Measurements from ENCODE around the gene KSR1. TPM values are rescaled to one million over a fixed set of nuclear protein-coding genes. Genes with fewer than 3 reads are reported as not detected.

Gene KSR1
- polyA plus RNA-seq, 1 donor from 2014 or later, result 9.2 TPM

DNA sequence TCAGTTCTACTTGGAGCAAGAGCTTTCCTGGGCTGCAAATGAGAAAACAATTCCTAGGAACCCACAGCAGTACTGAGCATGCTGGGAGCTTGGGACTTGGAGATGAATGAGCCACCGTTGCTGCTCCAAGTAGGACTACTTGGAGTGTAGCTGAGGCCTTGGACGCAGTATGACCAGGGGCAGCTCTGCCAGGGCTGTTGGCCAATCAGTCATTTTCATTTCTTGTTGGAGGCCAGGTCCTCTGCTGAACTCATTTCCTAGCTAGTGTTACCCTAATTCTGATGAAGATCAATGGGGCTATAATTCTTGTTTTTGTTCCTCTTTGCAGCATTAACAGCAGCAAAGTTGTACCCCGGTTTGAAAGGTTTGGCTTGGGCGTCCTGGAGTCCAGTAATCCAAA, 166.7 kb downstream of the KSR1 start:
- Histone ChIP-seq H3K9me3 (ENCODE audit: low read length) (no peaks in the 10 kb centered on the region), H3F3A (ENCODE audit: insufficient read depth, low read length, poor library complexity, severe bottlenecking) (no peaks in the 10 kb centered on the region), H3K27ac (ENCODE audit: low read length) (no peak overlapping the region), H3K36me3 (ENCODE audit: insufficient read depth, low read length) (no peaks in the 10 kb centered on the region), H2AFZ (ENCODE audit: low read depth, low read length) (no peak overlapping the region), H3K4me2 (ENCODE audit: low read length) (no peak overlapping the region), H3K79me2 (replicated peaks; ENCODE audit: insufficient read depth, low read length) (no peaks in the 10 kb centered on the region), H3K4me3 (ENCODE audit: low read length) (no peak overlapping the region), H4K20me1 (ENCODE audit: insufficient read depth) (no peaks in the 10 kb centered on the region), H3K9me2 (ENCODE audit: insufficient read depth, low read length) (no peaks in the 10 kb centered on the region), H3K9ac (ENCODE audit: low read length) (no peak overlapping the region), H3K27me3 (ENCODE audit: insufficient read depth, low read depth, low read length) (no peaks in the 10 kb centered on the region)
- TF ChIP-seq EZH2 (IDR thresholded peaks at IDR 0.05; ENCODE audit: borderline replicate concordance, insufficient read depth, low read length, poor library complexity, severe bottlenecking) (no peak), EP300 (conservative IDR thresholded peaks at IDR 0.05; ENCODE audit: poor library complexity, severe bottlenecking) (no peak), MXI1 (conservative IDR thresholded peaks at IDR 0.05; ENCODE audit: poor library complexity, severe bottlenecking) (no peak), CTCF (IDR thresholded peaks at IDR 0.05; ENCODE audit: poor library complexity, severe bottlenecking) (no peak), SMC3 (conservative IDR thresholded peaks at IDR 0.05; ENCODE audit: poor library complexity) (no peak), POLR2AphosphoS5 (IDR thresholded peaks at IDR 0.05) (no peak)

- Histone ChIP-seq H4K20me1 (ENCODE audit: insufficient read depth) (no peaks in the 10 kb centered on the region), H3F3A (ENCODE audit: insufficient read depth, low read length, poor library complexity, severe bottlenecking) (no peaks in the 10 kb centered on the region), H3K27me3 (ENCODE audit: insufficient read depth, low read depth, low read length) (no peaks in the 10 kb centered on the region), H3K9me3 (ENCODE audit: low read length) (no peaks in the 10 kb centered on the region), H3K4me3 (ENCODE audit: low read length) (no peak overlapping the region), H3K9me2 (ENCODE audit: insufficient read depth, low read length) (no peaks in the 10 kb centered on the region), H3K79me2 (replicated peaks; ENCODE audit: insufficient read depth, low read length) (no peaks in the 10 kb centered on the region), H3K36me3 (ENCODE audit: insufficient read depth, low read length) (no peaks in the 10 kb centered on the region), H3K4me2 (ENCODE audit: low read length) (no peak overlapping the region), H2AFZ (ENCODE audit: low read depth, low read length) (no peak overlapping the region), H3K9ac (ENCODE audit: low read length) (no peak overlapping the region), H3K27ac (ENCODE audit: low read length) (no peak overlapping the region)
- no peak for TF ChIP-seq SMC3 (conservative IDR thresholded peaks at IDR 0.05; ENCODE audit: poor library complexity)
Observed at GRCh38 chr17:27623614-27624013, 167.4 kb downstream of the KSR1 start.

- no peak overlapping the region for H2AFZ ChIP-seq (ENCODE audit: low read depth, low read length)
- H3K9me3 ChIP-seq (ENCODE audit: low read length), result no peaks in the 10 kb centered on the region
- no peak overlapping the region for H3K4me3 ChIP-seq (ENCODE audit: low read length)
- no peaks in the 10 kb centered on the region for H3K79me2 ChIP-seq (replicated peaks; ENCODE audit: insufficient read depth, low read length)
- no peaks in the 10 kb centered on the region for H3K27me3 ChIP-seq (ENCODE audit: insufficient read depth, low read depth, low read length)
- H3K36me3 ChIP-seq (ENCODE audit: insufficient read depth, low read length), result no peaks in the 10 kb centered on the region
- no peaks in the 10 kb centered on the region for H3F3A ChIP-seq (ENCODE audit: insufficient read depth, low read length, poor library complexity, severe bottlenecking)
- H3K4me2 ChIP-seq (ENCODE audit: low read length), result no peak overlapping the region
- TF ChIP-seq MXI1 (conservative IDR thresholded peaks at IDR 0.05; ENCODE audit: poor library complexity, severe bottlenecking) (no peak), TAF1 (IDR thresholded peaks at IDR 0.05; ENCODE audit: low read depth) (no peak), POLR2AphosphoS5 (IDR thresholded peaks at IDR 0.05) (no peak), REST (IDR thresholded peaks at IDR 0.05; ENCODE audit: borderline replicate concordance) (no peak), EZH2 (IDR thresholded peaks at IDR 0.05; ENCODE audit: borderline replicate concordance, insufficient read depth, low read length, poor library complexity, severe bottlenecking) (no peak), CTCF (IDR thresholded peaks at IDR 0.05; ENCODE audit: poor library complexity, severe bottlenecking) (no peak), EP300 (conservative IDR thresholded peaks at IDR 0.05; ENCODE audit: poor library complexity, severe bottlenecking) (no peak), SMC3 (conservative IDR thresholded peaks at IDR 0.05; ENCODE audit: poor library complexity) (no peak), RAD21 (conservative IDR thresholded peaks at IDR 0.05) (no peak)
- H3K9me2 ChIP-seq (ENCODE audit: insufficient read depth, low read length), result no peaks in the 10 kb centered on the region
- H4K20me1 ChIP-seq (ENCODE audit: insufficient read depth), result no peaks in the 10 kb centered on the region
- H3K9ac ChIP-seq (ENCODE audit: low read length), result no peak overlapping the region
- H3K27ac ChIP-seq (ENCODE audit: low read length), result no peak overlapping the region
Observed at GRCh38 chr17:27624539-27624938, 168.3 kb downstream of the KSR1 start.
